DMS 273 (cell line): ENCODE results near the gene PPM1J.

Experiments
- DNase-seq: peaks from one replicate; lab custom pipeline; 2025; ENCODE audit not compliant: unreplicated experiment; lab: John Stamatoyannopoulos, UW

PPM1J gene

GRCh38 chr1:112704934-112705627, 10.1 kb downstream of the PPM1J start:
- DNase-seq, result peak; percentile 98

- no peak for DNase-seq
Measured at GRCh38 chr1:112704391-112704933, 10.7 kb downstream of the PPM1J start.

GRCh38 chr1:112703706-112704105, 11.4 kb downstream of the PPM1J start:
- DNase-seq, result no peak

- DNase-seq, result no peak
Measured at GRCh38 chr1:112702420-112703261, 12.5 kb downstream of the PPM1J start.

GRCh38 chr1:112702067-112702395, 13.1 kb downstream of the PPM1J start:
- peak; percentile 31 for DNase-seq

- DNase-seq, result no peak
Measured at GRCh38 chr1:112701227-112702066, 13.7 kb downstream of the PPM1J start.

- DNase-seq, result peak; percentile 97
Measured at GRCh38 chr1:112700290-112701226, 14.6 kb downstream of the PPM1J start.

GRCh38 chr1:112699425-112700144, 15.5 kb downstream of the PPM1J start:
- DNase-seq, result no peak

- peak; percentile 42 for DNase-seq
Measured at GRCh38 chr1:112698366-112699310, 16.5 kb downstream of the PPM1J start.

- DNase-seq, result no peak
Measured at GRCh38 chr1:112697781-112698201, 17.3 kb downstream of the PPM1J start.

- no peak for DNase-seq
Measured at GRCh38 chr1:112696578-112697314, 18.4 kb downstream of the PPM1J start.

- DNase-seq, result no peak
Measured at GRCh38 chr1:112695276-112695675, 19.9 kb downstream of the PPM1J start.

- DNase-seq, result no peak
Measured at GRCh38 chr1:112694363-112694929, 20.7 kb downstream of the PPM1J start.

GRCh38 chr1:112693821-112694220, 21.3 kb downstream of the PPM1J start:
- no peak for DNase-seq

GRCh38 chr1:112692681-112693080, 22.5 kb downstream of the PPM1J start:
- DNase-seq, result no peak

GRCh38 chr1:112689842-112690237, 25.3 kb downstream of the PPM1J start:
- DNase-seq, result no peak

- DNase-seq, result no peak
Measured at GRCh38 chr1:112689196-112689841, 25.8 kb downstream of the PPM1J start.
